HCT116 (cell line): ENCODE measurements around the gene WSCD2.

Source experiments
- CTCF ChIP-seq, 3 experiments: fragments of 200-600 bp in 1 of 3; sonication (generic) in 1 of 3; IDR thresholded peaks in 2 of 3; conservative IDR thresholded peaks in 1 of 3; 2 replicates each; pipeline ENCODE4 v1.5.1; 2012 to 2017; ENCODE audit warnings: low read depth in 2 of 3, low read length in 2 of 3, antibody characterized with exemption in 1 of 3, borderline replicate concordance in 1 of 3, control low read depth in 1 of 3, mild to moderate bottlenecking in 1 of 3, mixed read lengths in 1 of 3, mixed run types in 1 of 3, moderate library complexity in 1 of 3; ENCODE audit not compliant: insufficient read depth in 1 of 3
- EGR1 ChIP-seq: IDR thresholded peaks from 2 replicates; pipeline ENCODE4 v1.6.1; 2012; ENCODE audit warnings: low read depth
- EZH2phosphoT487 ChIP-seq: fragments of 200-600 bp; IDR thresholded peaks from 2 replicates; pipeline ENCODE4 v1.6.1; 2018; ENCODE audit warnings: antibody characterized with exemption, borderline replicate concordance
- MAX ChIP-seq: IDR thresholded peaks from 2 replicates; pipeline ENCODE4 v1.6.1; 2012
- RAD21 ChIP-seq: IDR thresholded peaks from 2 replicates; pipeline ENCODE4 v1.6.1; 2012; ENCODE audit warnings: low read depth, mild to moderate bottlenecking
- REST ChIP-seq: IDR thresholded peaks from 2 replicates; pipeline ENCODE4 v1.6.1; 2012; ENCODE audit warnings: low read depth

GRCh38 chr12:108285016-108285415 is 155.9 kb downstream of the WSCD2 start:
- no peak for TF ChIP-seq CTCF (IDR thresholded peaks at IDR 0.05 in 2 of 3, conservative IDR thresholded peaks at IDR 0.05 in 1 of 3; ENCODE audit: borderline replicate concordance in 1 of 3, insufficient read depth in 1 of 3, low read depth in 2 of 3, low read length in 2 of 3)
- no peak for TF ChIP-seq EZH2phosphoT487
- TF ChIP-seq RAD21, result no peak
- TF ChIP-seq MAX, result no peak
- no peak for TF ChIP-seq REST
- TF ChIP-seq EGR1, result no peak
